ENCODE data around the gene RAD51B. TPM values are rescaled to one million over a fixed set of nuclear protein-coding genes. Genes with fewer than 3 reads are reported as not detected.

Gene RAD51B
- total RNA-seq, 1 donor from 2014 or later, result 25.1 TPM

GRCh38 chr14:68568907-68569897 lies 749.6 kb downstream of the RAD51B start:
- no peak for DNase-seq (ENCODE audit: low spot score)
- H3K36me3 Mint-ChIP-seq (ENCODE audit: low read depth), result no peaks in the 10 kb centered on the region
- intact Hi-C loops (cut with micrococcal nuclease), result no loop called here
- H3K27ac Mint-ChIP-seq, result no peak overlapping the region
- peaks cover 8% of the 10 kb centered on the region for H3K4me1 Mint-ChIP-seq (ENCODE audit: low read depth)
- H3K4me3 Mint-ChIP-seq (ENCODE audit: low read depth), result no peak overlapping the region
- H3K9me3 Mint-ChIP-seq, result no peaks in the 10 kb centered on the region
- H3K27me3 Mint-ChIP-seq (ENCODE audit: low read depth), result no peaks in the 10 kb centered on the region

GRCh38 chr14:68569970-68570409 lies 750.4 kb downstream of the RAD51B start:
- Mint-ChIP-seq H3K4me1 (ENCODE audit: low read depth) (peaks cover 5% of the 10 kb centered on the region), H3K36me3 (ENCODE audit: low read depth) (no peaks in the 10 kb centered on the region), H3K27ac (no peak overlapping the region), H3K27me3 (ENCODE audit: low read depth) (no peaks in the 10 kb centered on the region), H3K4me3 (ENCODE audit: low read depth) (no peak overlapping the region), H3K9me3 (no peaks in the 10 kb centered on the region)
- DNase-seq (ENCODE audit: low spot score), result no peak
- intact Hi-C loops (cut with micrococcal nuclease), result no loop called here

GRCh38 chr14:68571114-68571591 lies 751.6 kb downstream of the RAD51B start:
- no peaks in the 10 kb centered on the region for H3K27me3 Mint-ChIP-seq (ENCODE audit: low read depth)
- H3K27ac Mint-ChIP-seq, result no peak overlapping the region
- H3K36me3 Mint-ChIP-seq (ENCODE audit: low read depth), result no peaks in the 10 kb centered on the region

GRCh38 chr14:68571928-68572525 lies 752.4 kb downstream of the RAD51B start:
- Mint-ChIP-seq H3K4me1 (ENCODE audit: low read depth) (no peaks in the 10 kb centered on the region), H3K36me3 (ENCODE audit: low read depth) (no peaks in the 10 kb centered on the region), H3K4me3 (ENCODE audit: low read depth) (no peak overlapping the region)

More at GRCh38 chr14:68571114-68571591, 751.6 kb downstream of the RAD51B start:
- Mint-ChIP-seq H3K9me3 (no peaks in the 10 kb centered on the region), H3K4me3 (ENCODE audit: low read depth) (no peak overlapping the region), H3K4me1 (ENCODE audit: low read depth) (no peaks in the 10 kb centered on the region)
- intact Hi-C loops (cut with micrococcal nuclease), result no loop called here
- DNase-seq (ENCODE audit: low spot score), result no peak

GRCh38 chr14:68573126-68573525 lies 753.5 kb downstream of the RAD51B start:
- H3K27ac Mint-ChIP-seq, result no peak overlapping the region
- DNase-seq (ENCODE audit: low spot score), result no peak
- H3K4me3 Mint-ChIP-seq (ENCODE audit: low read depth), result no peak overlapping the region
- intact Hi-C loops (cut with micrococcal nuclease), result no loop called here
- H3K27me3 Mint-ChIP-seq (ENCODE audit: low read depth), result no peaks in the 10 kb centered on the region
- no peaks in the 10 kb centered on the region for H3K9me3 Mint-ChIP-seq
- no peaks in the 10 kb centered on the region for H3K36me3 Mint-ChIP-seq (ENCODE audit: low read depth)
- no peaks in the 10 kb centered on the region for H3K4me1 Mint-ChIP-seq (ENCODE audit: low read depth)

More at GRCh38 chr14:68571928-68572525, 752.4 kb downstream of the RAD51B start:
- intact Hi-C loops (cut with micrococcal nuclease), result no loop called here
- no peak for DNase-seq (ENCODE audit: low spot score)
- no peaks in the 10 kb centered on the region for H3K27me3 Mint-ChIP-seq (ENCODE audit: low read depth)
- H3K9me3 Mint-ChIP-seq, result no peaks in the 10 kb centered on the region
- no peak overlapping the region for H3K27ac Mint-ChIP-seq

GRCh38 chr14:68573722-68574121 lies 754.1 kb downstream of the RAD51B start:
- Mint-ChIP-seq H3K36me3 (ENCODE audit: low read depth) (no peaks in the 10 kb centered on the region), H3K27ac (no peak overlapping the region), H3K4me3 (ENCODE audit: low read depth) (no peak overlapping the region), H3K9me3 (no peaks in the 10 kb centered on the region), H3K4me1 (ENCODE audit: low read depth) (no peaks in the 10 kb centered on the region), H3K27me3 (ENCODE audit: low read depth) (no peaks in the 10 kb centered on the region)
- intact Hi-C loops (cut with micrococcal nuclease), result no loop called here
- no peak for DNase-seq (ENCODE audit: low spot score)

GRCh38 chr14:68574461-68574860 lies 754.9 kb downstream of the RAD51B start:
- Mint-ChIP-seq H3K36me3 (ENCODE audit: low read depth) (no peaks in the 10 kb centered on the region), H3K27ac (no peak overlapping the region), H3K4me3 (ENCODE audit: low read depth) (no peak overlapping the region), H3K9me3 (no peaks in the 10 kb centered on the region), H3K4me1 (ENCODE audit: low read depth) (no peaks in the 10 kb centered on the region), H3K27me3 (ENCODE audit: low read depth) (no peaks in the 10 kb centered on the region)
- DNase-seq (ENCODE audit: low spot score), result no peak
- intact Hi-C loops (cut with micrococcal nuclease), result no loop called here

GRCh38 chr14:68574906-68575305 lies 755.3 kb downstream of the RAD51B start:
- Mint-ChIP-seq H3K27me3 (ENCODE audit: low read depth) (no peaks in the 10 kb centered on the region), H3K9me3 (no peaks in the 10 kb centered on the region), H3K36me3 (ENCODE audit: low read depth) (no peaks in the 10 kb centered on the region), H3K27ac (no peak overlapping the region), H3K4me3 (ENCODE audit: low read depth) (no peak overlapping the region), H3K4me1 (ENCODE audit: low read depth) (no peaks in the 10 kb centered on the region)
- no peak for DNase-seq (ENCODE audit: low spot score)
- intact Hi-C loops (cut with micrococcal nuclease), result no loop called here

GRCh38 chr14:68575426-68575825 lies 755.8 kb downstream of the RAD51B start:
- intact Hi-C loops (cut with micrococcal nuclease), result no loop called here
- Mint-ChIP-seq H3K27ac (no peak overlapping the region), H3K36me3 (ENCODE audit: low read depth) (no peaks in the 10 kb centered on the region), H3K4me1 (ENCODE audit: low read depth) (no peaks in the 10 kb centered on the region), H3K4me3 (ENCODE audit: low read depth) (no peak overlapping the region), H3K9me3 (no peaks in the 10 kb centered on the region), H3K27me3 (ENCODE audit: low read depth) (no peaks in the 10 kb centered on the region)
- DNase-seq (ENCODE audit: low spot score), result no peak

GRCh38 chr14:68576031-68576430 lies 756.5 kb downstream of the RAD51B start:
- DNase-seq (ENCODE audit: low spot score), result no peak
- Mint-ChIP-seq H3K9me3 (no peaks in the 10 kb centered on the region), H3K4me1 (ENCODE audit: low read depth) (no peaks in the 10 kb centered on the region), H3K27ac (no peak overlapping the region), H3K27me3 (ENCODE audit: low read depth) (no peaks in the 10 kb centered on the region), H3K4me3 (ENCODE audit: low read depth) (no peak overlapping the region), H3K36me3 (ENCODE audit: low read depth) (no peaks in the 10 kb centered on the region)
- intact Hi-C loops (cut with micrococcal nuclease), result no loop called here

- Mint-ChIP-seq H3K9me3 (no peaks in the 10 kb centered on the region), H3K36me3 (ENCODE audit: low read depth) (no peaks in the 10 kb centered on the region), H3K4me3 (ENCODE audit: low read depth) (no peak overlapping the region), H3K4me1 (ENCODE audit: low read depth) (no peaks in the 10 kb centered on the region), H3K27ac (no peak overlapping the region), H3K27me3 (ENCODE audit: low read depth) (no peaks in the 10 kb centered on the region)
- DNase-seq (ENCODE audit: low spot score), result no peak
- intact Hi-C loops (cut with micrococcal nuclease), result no loop called here
These were observed 757.1 kb downstream of the RAD51B start for GRCh38 chr14:68576496-68577244.

- no peaks in the 10 kb centered on the region for H3K9me3 Mint-ChIP-seq
- no peaks in the 10 kb centered on the region for H3K36me3 Mint-ChIP-seq (ENCODE audit: low read depth)
- H3K4me3 Mint-ChIP-seq (ENCODE audit: low read depth), result no peak overlapping the region
- intact Hi-C loops (cut with micrococcal nuclease), result no loop called here
- H3K27me3 Mint-ChIP-seq (ENCODE audit: low read depth), result no peaks in the 10 kb centered on the region
- DNase-seq (ENCODE audit: low spot score), result no peak
- no peak overlapping the region for H3K27ac Mint-ChIP-seq
- H3K4me1 Mint-ChIP-seq (ENCODE audit: low read depth), result no peaks in the 10 kb centered on the region
These were observed 758.4 kb downstream of the RAD51B start for GRCh38 chr14:68577802-68578541.

All from activated T-helper 2 cell treated with anti-CD3 and anti-CD28 coated beads, Interferon-gamma antibody, Interleukin-2, Interleukin-4, amounts not matched to agents 10 μg/mL and 5 μg/mL and 100 μg/mL, durations not matched to agents 14 hours and 24 hours and 36 hours (primary cell).